Ovary (tissue), 9 donors: ENCODE data around the gene XKR7. TPM values are rescaled to one million over a fixed set of nuclear protein-coding genes. Genes with fewer than 3 reads are reported as not detected.

ENCODE experiments used
- DNase-seq, 5 donors: peaks; one replicate each; pipeline ENCODE4 v3.0.0-alpha.2; 2019 to 2020
- H3K27ac ChIP-seq, 2 donors: fragments of 200-600 bp; one replicate each; pipeline versions ENCODE4 v1.5.1 to v1.8.0; 2019 to 2022
- H3K27me3 ChIP-seq: fragments of 200-600 bp; one replicate; pipeline ENCODE4 v1.8.0; 2022
- H3K36me3 ChIP-seq: fragments of 200-600 bp; sonication (generic); one replicate; pipeline ENCODE4 v1.5.1; 2019
- H3K4me1 ChIP-seq: one replicate; pipeline ENCODE4 v1.8.1; 2013; ENCODE audit warnings: mild to moderate bottlenecking, moderate library complexity; ENCODE audit not compliant: insufficient read depth
- H3K4me3 ChIP-seq: fragments of 200-600 bp; sonication (generic); one replicate; pipeline ENCODE4 v1.5.1; 2017
- H3K9me3 ChIP-seq, 2 donors: fragments of 200-600 bp in 1 of 2; sonication (generic) in 1 of 2; one replicate each; pipeline versions ENCODE4 v1.5.1 to v1.8.1; 2013 to 2019; ENCODE audit warnings: mild to moderate bottlenecking in 1 of 2, moderate library complexity in 1 of 2
- EP300 ChIP-seq: sonication (generic); formaldehyde crosslinking; IDR thresholded peaks from one replicate; pipeline ENCODE4 v1.6.1; 2017; ENCODE audit warnings: antibody characterized with exemption
- POLR2A ChIP-seq: fragments of 450-650 bp; IDR thresholded peaks from one replicate; pipeline ENCODE4 v1.6.1; 2017; ENCODE audit warnings: antibody characterized with exemption, mild to moderate bottlenecking, moderate library complexity
- WGBS, 3 donors: extraction: QIAGEN DNeasy Blood & Tissue Kit in 1 of 3; methylation state at CpG; one replicate each; pipeline versions ENCODE4 v1.1.5 to v1.1.7; 2013 to 2017; 5-methylcytosine and 5-hydroxymethylcytosine counted together
- intact Hi-C, 4 donors: fragments of 100-400 bp; cut with DNase I; formaldehyde crosslinking; loops; one replicate each; pipeline versions ENCODE4 v1.11.0 to v1.15.1; 2022 to 2023
- polyA plus RNA-seq, 2 donors: library from polyadenylated mRNA; stranded (reverse); fragments of 200-250 nt in 1 of 2; fragments of 350-450 nt in 1 of 2; fragmentation: Illumina TruSeq in 1 of 2; extraction: RNeasy Lipid Tissue Mini Kit (QIAGEN cat#74804) in 1 of 2; gene quantifications; one replicate each; pipeline ENCODE4 v1.2.3, GENCODE V29; 2013 to 2014
- total RNA-seq, 7 donors: library from RNA; depleted of rRNA in 2 of 7; stranded (reverse); fragments of >200 nt in 2 of 7; fragmentation: NEBNext Ultra II Directional in 3 of 7; extraction: Animal tissue kit (Norgen Biotek cat#: 25700) in 3 of 7; gene quantifications; one replicate each; pipeline versions ENCODE4 v1.1.0 to v1.2.4, GENCODE V29; 2016 to 2023
- TF ChIP-seq, protein P1 (sequence below), 3 donors: fragments of 450-650 bp in 2 of 3; fragments of 200-600 bp in 1 of 3; IDR thresholded peaks; one replicate each; pipeline versions ENCODE4 v1.5.1 to v1.8.0; 2016 to 2022; ENCODE audit warnings: antibody characterized with exemption in 3 of 3, mild to moderate bottlenecking in 1 of 3
- donor health status: DM: no; HTN: no; CAD: no; lungs with moderate emphysema.
- donor health status: DM: no; HTN: no; CAD: no.
- donor health status: Bipolar disorder and iron deficiency.
- donor health status: DM: yes; HTN: yes; CAD: no.
- donor health status: DM: no; HTN: no; CAD: no.
- donor health status: DM: yes; HTN: yes; CAD: no.

XKR7 gene
- total and polyA plus RNA-seq, 9 donors, result not detected

DNA sequence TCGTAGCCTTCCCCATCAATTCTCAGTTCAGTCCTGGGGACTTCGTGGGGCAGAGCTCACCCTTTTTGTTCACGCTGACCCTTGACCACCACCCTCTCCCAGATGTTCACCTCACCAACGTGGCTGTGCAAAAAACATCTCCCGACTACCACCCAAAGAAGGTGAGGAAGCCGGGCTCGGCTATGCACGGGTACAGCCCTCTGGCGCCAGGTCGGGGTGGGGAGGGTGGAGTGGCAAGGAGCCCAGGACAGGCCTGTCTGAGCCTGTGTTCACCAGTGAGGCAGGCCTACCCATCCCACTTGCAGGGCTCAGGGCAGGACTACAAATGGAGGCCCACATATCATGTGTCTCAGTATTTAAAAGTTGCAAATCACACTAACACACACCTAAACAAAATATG is 34.3 kb upstream of the XKR7 start:
- Histone ChIP-seq H3K36me3 (no peaks in the 10 kb centered on the region), H3K27me3 (no peaks in the 10 kb centered on the region), H3K27ac (no peak overlapping the region), H3K9me3 (no peaks in the 10 kb centered on the region), H3K4me3 (no peak overlapping the region), H3K4me1 (no peaks in the 10 kb centered on the region)
- DNase-seq, result no peak
- TF ChIP-seq EP300, result no peak
- TF ChIP-seq, protein P1, sequence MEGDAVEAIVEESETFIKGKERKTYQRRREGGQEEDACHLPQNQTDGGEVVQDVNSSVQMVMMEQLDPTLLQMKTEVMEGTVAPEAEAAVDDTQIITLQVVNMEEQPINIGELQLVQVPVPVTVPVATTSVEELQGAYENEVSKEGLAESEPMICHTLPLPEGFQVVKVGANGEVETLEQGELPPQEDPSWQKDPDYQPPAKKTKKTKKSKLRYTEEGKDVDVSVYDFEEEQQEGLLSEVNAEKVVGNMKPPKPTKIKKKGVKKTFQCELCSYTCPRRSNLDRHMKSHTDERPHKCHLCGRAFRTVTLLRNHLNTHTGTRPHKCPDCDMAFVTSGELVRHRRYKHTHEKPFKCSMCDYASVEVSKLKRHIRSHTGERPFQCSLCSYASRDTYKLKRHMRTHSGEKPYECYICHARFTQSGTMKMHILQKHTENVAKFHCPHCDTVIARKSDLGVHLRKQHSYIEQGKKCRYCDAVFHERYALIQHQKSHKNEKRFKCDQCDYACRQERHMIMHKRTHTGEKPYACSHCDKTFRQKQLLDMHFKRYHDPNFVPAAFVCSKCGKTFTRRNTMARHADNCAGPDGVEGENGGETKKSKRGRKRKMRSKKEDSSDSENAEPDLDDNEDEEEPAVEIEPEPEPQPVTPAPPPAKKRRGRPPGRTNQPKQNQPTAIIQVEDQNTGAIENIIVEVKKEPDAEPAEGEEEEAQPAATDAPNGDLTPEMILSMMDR (IDR thresholded peaks at IDR 0.05), result no peak
- WGBS, 3 donors, result 80 to 85% (median 83%) methylated on average over 10 of the region's 10 CpGs
- intact Hi-C loops, result no loop called here

DNA sequence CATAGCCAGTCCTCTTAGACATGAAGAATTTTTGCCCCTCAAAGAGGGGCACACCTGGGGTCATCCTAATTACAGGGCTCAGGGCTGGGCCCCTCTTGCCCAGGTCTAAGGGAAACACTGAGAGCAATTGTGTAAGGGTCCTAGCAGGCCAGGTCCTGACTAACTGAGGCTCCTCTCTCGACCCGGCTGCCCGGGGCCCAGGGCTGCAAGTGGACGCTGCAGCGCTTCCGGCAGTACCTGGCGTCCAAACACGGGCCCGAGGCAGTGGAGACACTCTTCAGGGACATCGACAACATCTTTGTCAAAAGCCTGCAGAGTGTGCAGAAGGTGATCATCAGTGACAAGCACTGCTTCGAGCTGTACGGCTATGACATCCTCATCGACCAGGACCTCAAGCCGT is 33.5 kb upstream of the XKR7 start:
- no peak overlapping the region for H3K27ac ChIP-seq
- TF ChIP-seq POLR2A, result no peak
- H3K4me3 ChIP-seq, result no peak overlapping the region
- no peaks in the 10 kb centered on the region for H3K9me3 ChIP-seq
- WGBS, 3 donors, result 88 to 90% (median 88%) methylated on average over 14 of the region's 14 CpGs
- H3K27me3 ChIP-seq, result no peaks in the 10 kb centered on the region
- H3K36me3 ChIP-seq, result no peaks in the 10 kb centered on the region
- no peaks in the 10 kb centered on the region for H3K4me1 ChIP-seq
- no peak for DNase-seq
- intact Hi-C loops, result no loop called here

DNA sequence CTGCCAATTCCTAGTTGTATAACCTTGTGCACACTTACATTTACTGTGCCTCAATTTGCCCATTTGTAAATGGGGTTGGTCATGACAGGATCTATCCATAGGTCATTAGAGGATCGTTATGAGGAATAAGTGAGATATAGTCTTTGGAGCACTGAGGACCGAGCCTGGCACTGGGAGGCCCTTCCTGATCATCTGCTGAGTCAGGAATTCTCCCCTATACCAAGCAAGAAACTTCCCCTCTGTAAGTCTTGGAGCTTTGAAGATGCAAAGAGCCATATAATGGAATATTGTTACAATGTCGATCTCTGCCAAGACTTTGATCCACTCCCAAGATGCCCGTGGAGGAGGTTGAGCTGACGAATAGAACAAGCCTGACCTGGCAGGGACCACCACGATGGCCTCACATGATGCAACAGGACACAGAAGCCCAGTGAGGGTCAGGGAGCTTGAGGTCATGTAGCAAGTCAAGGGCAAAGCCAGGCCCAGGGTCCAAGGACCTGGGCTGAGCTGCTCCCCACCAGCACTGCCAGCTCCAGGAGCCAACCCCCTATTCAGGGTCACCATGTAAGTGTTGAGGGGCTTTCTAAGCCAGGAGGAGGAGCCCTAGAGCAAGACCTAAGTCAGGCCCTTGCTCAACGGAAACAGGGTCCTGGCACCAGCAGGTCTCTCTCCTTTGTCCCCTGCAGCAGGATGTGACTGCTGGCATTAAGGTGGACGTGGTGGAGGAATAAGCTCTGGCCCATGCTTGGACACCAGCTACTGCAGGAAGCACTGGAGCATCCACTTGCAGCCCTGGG is 32.8 kb upstream of the XKR7 start:
- H3K4me1 ChIP-seq, result no peaks in the 10 kb centered on the region
- no peak for TF ChIP-seq POLR2A
- no peak for TF ChIP-seq EP300
- TF ChIP-seq, protein P1 (IDR thresholded peaks at IDR 0.05), result no peak
- intact Hi-C loops, result no loop called here
- WGBS, 3 donors, result 63 to 66% (median 63%) methylated on average over 8 of the region's 8 CpGs
- H3K27ac ChIP-seq, result no peak overlapping the region
- H3K27me3 ChIP-seq, result no peaks in the 10 kb centered on the region
- H3K36me3 ChIP-seq, result no peaks in the 10 kb centered on the region
- H3K4me3 ChIP-seq, result no peak overlapping the region
- no peak for DNase-seq
- no peaks in the 10 kb centered on the region for H3K9me3 ChIP-seq

DNA sequence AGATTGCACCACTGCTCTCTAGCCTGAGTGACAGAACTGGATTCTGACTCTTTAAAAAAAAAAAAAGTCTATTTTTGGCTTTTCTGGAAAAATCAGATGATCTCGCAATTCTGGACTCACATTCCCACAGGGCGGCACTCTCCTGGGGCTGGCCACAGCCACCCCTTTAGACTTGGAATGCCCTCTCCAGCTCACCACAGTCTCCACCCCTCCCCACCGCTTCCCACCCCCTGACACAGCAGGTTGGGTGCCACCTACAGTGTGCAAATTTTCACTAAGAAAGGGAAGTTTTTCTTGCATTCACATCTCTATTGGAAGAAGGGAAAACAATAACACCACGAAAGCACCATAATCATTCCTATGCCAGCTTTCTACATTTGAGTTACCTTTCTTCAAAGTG is 31.5 kb upstream of the XKR7 start:
- DNase-seq, result no peak

DNA sequence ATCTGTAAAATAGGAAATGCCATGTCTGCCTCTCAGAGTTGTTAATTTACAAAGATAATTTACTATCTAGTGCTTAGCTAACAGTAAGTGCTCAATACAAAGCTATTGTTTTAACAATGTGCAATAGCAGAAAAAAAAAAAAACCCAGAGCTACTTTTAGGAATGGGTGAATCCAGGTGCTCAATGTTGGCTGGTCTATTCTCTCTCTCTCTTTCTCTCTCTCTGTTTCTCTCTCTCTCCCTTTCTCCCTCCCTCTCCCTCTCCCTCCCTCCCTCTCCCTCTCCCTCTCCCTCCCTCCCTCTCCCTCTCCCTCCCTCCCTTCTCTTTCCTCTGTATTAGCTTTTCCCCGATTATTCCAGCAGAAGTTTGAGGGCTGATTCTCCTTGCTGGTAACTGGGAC is 30.1 kb upstream of the XKR7 start:
- Histone ChIP-seq H3K9me3 (no peaks in the 10 kb centered on the region), H3K36me3 (no peaks in the 10 kb centered on the region), H3K4me1 (no peaks in the 10 kb centered on the region), H3K27me3 (no peaks in the 10 kb centered on the region), H3K27ac (no peak overlapping the region), H3K4me3 (no peak overlapping the region)
- DNase-seq, result no peak
- 56 to 71% (median 67%) methylated on average over 1 of the region's 1 CpG for WGBS, 3 donors
- intact Hi-C loops, result no loop called here
- TF ChIP-seq POLR2A, result no peak
- TF ChIP-seq EP300, result no peak
- TF ChIP-seq, protein P1 (IDR thresholded peaks at IDR 0.05), result no peak

More for the DNA sequence above, 31.5 kb upstream of the XKR7 start:
- H3K27ac ChIP-seq, result no peak overlapping the region
- H3K4me1 ChIP-seq, result no peaks in the 10 kb centered on the region
- H3K27me3 ChIP-seq, result no peaks in the 10 kb centered on the region
- H3K36me3 ChIP-seq, result no peaks in the 10 kb centered on the region
- TF ChIP-seq POLR2A (no peak), EP300 (no peak)
- TF ChIP-seq, protein P1 (IDR thresholded peaks at IDR 0.05), result no peak
- WGBS, 3 donors, result 68 to 79% (median 68%) methylated on average over 4 of the region's 4 CpGs
- no peak overlapping the region for H3K4me3 ChIP-seq
- H3K9me3 ChIP-seq, result no peaks in the 10 kb centered on the region
- intact Hi-C loops, result no loop called here
